ENCODE results near the gene GALNT10.
"Not testable (repeated sequence)": the region's sequence is repeated elsewhere in the genome, so short reads cannot be mapped to it uniquely, and the experiment has no call there.

Gene GALNT10, protein sequence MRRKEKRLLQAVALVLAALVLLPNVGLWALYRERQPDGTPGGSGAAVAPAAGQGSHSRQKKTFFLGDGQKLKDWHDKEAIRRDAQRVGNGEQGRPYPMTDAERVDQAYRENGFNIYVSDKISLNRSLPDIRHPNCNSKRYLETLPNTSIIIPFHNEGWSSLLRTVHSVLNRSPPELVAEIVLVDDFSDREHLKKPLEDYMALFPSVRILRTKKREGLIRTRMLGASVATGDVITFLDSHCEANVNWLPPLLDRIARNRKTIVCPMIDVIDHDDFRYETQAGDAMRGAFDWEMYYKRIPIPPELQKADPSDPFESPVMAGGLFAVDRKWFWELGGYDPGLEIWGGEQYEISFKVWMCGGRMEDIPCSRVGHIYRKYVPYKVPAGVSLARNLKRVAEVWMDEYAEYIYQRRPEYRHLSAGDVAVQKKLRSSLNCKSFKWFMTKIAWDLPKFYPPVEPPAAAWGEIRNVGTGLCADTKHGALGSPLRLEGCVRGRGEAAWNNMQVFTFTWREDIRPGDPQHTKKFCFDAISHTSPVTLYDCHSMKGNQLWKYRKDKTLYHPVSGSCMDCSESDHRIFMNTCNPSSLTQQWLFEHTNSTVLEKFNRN

DNA sequence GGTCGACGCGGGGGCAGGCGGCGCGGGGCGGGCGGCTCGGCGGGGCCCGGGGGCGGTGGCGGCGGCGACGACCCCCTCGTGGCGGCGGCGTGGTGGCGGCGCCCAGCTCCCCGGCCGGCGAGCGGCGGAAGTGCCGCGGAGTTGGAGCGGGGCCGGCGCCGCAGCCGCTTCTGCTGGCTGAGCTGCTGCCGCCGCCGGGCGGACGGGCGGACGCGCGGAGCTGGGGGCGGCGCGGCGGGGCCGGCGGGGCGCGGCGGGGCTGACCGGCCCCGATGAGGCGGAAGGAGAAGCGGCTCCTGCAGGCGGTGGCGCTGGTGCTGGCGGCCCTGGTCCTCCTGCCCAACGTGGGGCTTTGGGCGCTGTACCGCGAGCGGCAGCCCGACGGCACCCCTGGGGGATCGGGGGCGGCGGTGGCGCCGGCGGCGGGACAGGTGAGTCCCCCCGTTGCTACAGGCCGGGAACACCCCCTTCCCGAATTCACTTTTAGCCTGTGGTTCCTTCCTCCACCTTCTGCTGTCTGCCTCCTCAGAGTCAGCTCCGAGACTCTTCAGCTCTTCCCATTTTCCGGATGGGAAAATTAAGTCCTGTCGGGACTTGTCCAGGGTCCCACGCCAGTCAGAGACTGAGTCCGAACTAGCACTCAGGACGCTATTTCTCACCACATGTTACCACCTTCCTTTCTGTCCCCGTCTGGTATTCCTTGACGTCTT is at the start of gene GALNT10:
GALNT10 (plus strand) TSS at position 139 of the 710 bp plus-strand sequence; CDS start at position 273, 134 bp downstream.
- peak; percentile 46 to 65 for DNase-seq

DNA sequence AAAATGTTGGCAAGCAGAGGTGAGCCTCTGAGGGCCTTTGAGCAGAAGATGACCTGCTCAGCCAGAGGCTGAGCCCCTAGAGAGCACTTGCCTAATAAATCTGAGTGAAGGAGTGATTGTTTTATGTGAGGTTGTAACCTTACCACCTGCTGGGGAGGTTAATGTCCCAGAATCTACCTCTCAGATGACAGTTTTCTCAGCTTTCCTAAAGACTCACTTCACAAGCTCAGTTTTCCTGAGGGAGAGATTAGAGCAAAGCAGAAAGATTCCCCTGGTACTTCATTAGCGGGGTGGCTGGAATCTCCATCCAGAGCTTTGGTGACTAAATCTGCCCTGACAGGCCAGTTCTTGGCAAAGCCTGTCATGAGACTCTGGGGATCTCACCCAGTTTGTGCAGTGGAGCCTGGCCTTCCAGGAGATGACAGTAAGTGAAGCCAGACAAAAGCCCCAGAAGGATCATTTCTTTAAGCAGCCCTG is 48.8 kb upstream of the GALNT10 start:
- DNase-seq: no peak

DNA sequence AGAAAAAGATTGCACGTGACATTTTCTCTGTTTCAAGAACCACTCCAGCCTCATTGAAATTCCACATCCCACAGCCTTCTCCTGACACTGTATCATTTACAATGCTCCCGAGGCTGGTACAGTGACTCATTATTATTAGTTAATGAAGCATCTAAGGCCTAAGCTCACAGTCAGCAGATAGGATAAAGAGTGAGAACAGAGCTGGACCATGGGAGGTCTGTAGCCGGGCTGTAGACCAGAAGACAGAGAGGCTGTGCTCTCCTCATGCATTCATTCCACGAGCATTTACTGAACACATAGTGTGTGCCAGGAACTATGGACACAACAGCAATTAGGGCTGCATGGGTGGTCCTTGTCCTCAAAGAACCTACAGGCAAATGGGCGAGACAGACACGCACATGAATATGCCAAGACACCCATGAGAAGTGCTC is 47.3 kb upstream of the GALNT10 start:
- no peak for DNase-seq

DNA sequence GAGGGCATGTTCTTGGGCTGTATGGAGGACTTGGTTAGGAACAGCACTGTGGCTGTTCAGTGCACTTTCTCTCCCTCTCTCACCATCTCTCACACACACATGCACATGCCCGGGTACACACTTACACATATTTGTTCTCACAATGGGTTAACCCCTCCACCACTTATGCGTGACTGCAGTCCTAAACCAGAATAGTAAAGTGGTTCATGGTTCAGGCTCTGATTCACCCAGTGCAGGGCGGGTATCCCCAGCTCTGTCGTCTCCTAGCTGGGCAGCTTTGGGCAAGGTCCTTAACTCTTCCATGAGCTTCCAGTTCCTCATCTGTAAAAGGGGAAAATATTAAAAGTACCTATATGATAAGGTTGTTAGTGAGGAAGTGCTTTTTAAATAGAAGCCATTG is 45.3 kb upstream of the GALNT10 start:
- no peak for DNase-seq

DNA sequence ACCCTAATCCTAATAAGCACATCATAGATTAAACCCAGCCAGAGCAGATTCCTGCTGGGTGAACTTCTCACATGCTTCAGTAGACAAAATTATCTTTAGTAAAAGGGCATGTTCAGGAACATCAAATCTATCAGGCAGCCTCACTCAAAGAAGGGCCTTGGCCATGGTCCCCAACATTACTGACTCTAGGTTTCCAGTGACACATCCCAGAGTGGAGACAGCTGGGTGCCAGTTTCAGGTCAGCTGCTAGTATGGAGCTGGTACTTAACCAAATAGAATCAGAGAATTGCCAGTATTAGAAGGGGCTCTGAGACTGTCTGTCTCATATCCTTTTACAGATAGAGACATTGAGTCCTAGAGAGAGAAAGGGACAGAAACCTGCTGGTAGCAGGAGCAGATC is 44.1 kb upstream of the GALNT10 start:
- DNase-seq: no peak

DNA sequence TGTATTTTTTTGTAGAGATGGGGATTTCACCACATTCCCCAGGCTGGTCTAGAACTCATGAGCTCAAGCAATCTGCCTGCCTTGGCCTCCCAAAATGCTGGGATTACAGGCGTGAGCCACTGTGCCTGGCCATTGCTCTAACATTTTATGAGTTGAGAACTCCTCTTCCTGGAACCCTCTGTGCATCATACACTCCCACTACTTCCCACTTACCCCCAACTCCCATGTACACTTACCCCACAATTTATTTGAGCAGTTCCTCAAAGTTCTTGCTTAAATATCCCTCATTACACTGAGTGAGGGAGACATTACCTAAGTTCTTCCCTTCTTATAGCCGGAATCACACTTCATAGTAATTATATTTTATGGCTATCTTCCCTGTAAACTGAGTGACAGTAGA is 42.9 kb upstream of the GALNT10 start:
- DNase-seq: no peak

DNA sequence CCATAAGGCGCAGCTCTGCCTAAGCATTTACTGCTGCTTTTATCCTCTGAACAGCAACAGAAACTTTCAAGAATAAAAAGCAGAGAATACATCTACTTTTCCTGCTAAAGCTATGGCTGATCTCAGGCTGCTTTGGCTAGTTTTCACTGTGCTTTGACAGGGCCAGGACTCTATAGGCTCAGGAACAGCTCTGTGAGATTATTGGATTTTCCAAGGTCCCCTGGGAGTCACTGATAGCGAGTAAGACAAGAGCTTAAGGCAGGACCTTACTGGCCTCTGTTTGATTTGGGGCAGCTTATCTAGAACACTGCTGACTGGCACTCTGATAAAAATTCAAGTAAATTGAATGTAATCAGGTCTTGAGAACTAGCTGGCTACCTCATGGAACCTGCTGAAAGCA is 40.1 kb upstream of the GALNT10 start:
- not testable (repeated sequence) for DNase-seq

DNA sequence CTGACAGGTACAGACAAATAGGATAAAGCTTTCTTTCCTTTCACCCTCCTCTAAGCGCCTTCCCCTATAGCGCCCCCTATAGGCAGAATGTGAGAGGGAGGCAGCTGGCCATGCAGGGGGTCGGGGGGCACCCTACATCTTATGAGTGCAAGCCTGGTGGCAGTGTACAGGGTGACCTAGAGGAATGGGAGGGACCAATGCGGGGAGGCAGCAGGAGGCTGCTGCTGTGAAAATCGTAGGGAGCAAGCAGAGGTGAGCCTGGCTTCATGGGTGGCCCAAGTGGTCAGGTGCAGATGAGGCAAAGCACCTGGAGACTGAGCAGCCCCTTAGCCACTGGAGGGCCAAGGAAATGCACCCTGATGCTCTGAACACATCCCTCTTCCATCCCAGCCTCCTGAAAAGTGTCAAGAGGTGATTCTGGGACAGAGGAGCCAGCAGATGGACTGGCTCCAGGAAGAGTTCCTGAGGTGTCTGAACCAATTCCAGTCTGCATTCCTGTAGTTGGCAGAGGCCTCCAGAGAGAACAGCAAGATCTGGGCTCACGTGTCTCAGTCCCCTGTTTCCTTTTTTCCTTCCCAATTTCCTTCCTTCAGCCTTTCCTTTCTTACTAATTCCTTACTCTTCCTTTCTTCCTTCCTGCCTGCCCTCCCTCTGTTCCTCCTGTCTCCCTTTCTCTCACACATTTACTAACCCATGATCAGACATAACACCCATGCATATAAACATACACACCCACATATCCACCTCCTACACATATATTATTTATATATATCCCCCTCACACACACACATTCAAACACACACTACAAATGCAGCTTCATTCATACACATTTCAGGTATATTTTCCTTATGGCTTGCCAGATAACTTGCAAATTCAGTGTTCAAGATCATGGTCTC is 32.8 kb upstream of the GALNT10 start:
- no peak for DNase-seq

DNA sequence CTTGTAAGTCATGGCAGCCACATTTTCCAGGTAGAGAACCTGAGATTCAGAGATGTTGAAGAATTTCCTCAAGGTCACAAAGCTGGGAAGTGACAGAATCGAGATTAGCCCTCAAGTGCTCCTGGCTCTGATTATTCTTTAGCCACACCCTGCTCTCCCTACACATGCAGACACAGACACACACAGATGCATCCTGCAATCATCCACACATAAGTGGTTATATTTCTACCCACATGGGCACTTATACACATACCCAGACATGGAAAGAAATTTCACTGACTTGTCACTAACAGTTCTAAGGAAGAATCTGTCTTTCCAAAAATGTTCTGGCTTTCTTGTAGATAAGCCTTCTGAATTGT is 32.2 kb upstream of the GALNT10 start:
- DNase-seq: no peak

DNA sequence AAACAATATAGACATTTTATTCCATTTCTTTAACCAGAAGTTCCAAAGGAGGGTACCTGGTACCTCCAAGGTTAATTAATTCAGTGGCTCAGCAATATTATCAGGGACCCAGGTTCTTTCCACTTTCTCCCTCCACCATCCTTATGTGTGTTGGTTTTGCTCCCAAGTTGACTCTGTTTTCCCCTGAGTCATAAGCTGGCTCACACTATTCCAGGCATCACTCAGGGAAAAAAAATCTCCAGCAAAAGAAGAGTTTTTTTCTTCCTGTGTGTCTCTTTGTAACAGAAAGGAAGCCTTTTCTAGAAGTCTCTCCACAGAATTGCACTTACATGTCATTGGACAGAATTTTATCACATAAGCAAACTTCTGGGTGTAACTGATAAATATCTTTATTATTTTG is 31.2 kb upstream of the GALNT10 start:
- DNase-seq: no peak

DNA sequence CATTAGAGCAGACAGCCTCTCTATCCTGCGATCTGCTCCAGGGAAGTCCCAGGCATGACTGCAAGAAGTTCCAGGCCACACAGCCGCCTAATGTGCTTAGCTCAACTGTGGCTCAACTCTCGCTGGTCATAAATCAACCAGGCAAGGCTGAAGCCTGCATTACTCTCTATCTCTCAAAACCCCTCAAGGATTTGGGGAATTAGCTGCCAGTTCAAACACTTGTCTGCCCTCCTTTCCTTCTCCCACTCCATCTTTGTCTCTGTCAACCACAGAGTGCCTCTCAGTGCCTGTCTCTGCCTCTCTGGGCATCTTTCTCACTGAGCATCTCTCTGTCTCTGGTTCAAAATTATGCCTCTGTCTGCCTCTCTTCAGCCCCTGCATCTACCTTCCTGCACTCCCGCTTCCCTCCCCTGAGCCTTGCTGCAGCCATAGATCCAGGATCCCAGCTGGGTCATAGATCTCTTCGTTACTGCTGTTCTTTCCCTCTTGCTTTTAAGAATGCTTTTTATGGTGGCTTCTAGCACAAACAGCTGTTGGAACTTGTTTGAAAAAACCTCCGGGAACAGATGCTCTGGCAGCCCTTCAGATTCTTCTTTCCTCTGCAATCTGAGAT is 27.9 kb upstream of the GALNT10 start:
- DNase-seq: no peak

DNA sequence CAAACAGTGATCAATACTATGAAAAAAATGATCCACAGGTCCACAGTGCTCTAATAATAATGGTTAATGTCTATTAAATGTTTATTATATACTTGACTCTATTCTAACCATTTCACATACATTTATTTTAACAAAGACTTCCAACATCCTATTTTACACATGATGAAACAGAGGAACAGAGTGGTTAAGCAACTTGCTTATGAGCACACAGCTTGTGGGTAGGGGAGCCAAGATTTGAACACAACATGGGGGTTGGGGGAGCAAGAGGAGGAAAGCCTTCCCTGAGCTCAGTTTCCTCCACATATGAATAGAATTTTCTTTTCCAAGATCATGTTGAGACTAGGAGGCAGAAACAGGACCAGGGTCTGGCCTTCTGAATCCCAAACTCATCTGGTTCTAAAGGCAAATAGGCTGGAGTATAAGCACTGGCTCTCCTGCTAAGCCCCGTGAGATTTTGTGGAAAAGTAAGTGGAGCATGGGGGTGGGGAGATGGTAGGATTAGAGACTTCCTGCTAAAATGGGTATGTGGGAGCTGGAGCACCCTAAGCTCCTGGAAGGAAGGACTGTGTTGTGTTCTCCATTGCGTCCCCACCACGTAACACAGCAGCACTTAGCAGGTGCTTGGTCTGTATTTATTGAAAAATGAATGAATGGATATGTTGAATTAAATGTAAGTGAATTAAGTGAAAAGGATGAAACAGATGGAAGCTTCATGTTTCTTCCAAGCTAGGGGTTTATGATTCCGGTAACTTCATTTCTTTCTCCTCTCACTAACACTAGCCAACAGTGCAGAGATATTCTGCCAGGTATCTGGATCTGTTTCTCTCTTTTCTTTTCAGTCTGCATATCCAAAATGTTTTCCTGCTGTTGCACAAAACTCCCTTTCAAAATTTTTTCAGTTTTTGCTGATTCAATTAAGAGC is 26.9 kb upstream of the GALNT10 start:
- no peak for DNase-seq

DNA sequence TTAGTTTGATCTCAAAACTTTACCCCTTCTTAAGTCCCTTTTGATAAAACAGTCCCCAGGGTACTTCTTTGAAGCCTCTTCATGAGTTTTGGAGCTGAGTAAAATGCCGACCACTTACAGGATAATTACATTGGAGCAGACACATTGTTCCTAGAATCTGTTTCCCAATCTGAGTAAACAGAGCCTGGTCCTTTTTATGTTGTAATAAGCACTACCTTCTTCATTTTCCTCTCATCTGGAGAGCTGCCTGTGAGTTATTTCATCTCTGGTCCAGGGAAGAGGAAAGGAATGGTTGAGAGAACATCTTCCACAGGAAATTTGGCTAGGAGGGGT is 26.3 kb upstream of the GALNT10 start:
- no peak for DNase-seq

DNA sequence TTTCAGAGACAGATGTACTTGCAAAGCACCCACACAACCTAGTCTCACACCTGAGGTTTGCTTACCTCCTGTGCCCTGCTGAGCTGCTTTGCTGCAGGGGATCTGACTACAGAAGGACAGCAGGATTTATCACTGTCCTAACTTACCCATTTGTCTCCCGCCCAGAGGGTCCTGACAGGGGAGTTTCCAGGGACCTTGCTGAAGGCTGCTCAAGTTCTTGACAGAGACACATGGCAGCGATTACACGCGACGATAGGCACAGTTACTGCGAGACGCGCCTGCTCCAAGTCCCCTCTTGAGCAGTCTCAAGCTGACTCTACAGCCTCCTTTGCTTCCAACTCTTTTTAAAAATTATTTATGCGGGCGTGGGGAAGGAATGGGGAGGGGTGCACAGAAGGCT is 24.6 kb upstream of the GALNT10 start:
- DNase-seq: no peak

DNA sequence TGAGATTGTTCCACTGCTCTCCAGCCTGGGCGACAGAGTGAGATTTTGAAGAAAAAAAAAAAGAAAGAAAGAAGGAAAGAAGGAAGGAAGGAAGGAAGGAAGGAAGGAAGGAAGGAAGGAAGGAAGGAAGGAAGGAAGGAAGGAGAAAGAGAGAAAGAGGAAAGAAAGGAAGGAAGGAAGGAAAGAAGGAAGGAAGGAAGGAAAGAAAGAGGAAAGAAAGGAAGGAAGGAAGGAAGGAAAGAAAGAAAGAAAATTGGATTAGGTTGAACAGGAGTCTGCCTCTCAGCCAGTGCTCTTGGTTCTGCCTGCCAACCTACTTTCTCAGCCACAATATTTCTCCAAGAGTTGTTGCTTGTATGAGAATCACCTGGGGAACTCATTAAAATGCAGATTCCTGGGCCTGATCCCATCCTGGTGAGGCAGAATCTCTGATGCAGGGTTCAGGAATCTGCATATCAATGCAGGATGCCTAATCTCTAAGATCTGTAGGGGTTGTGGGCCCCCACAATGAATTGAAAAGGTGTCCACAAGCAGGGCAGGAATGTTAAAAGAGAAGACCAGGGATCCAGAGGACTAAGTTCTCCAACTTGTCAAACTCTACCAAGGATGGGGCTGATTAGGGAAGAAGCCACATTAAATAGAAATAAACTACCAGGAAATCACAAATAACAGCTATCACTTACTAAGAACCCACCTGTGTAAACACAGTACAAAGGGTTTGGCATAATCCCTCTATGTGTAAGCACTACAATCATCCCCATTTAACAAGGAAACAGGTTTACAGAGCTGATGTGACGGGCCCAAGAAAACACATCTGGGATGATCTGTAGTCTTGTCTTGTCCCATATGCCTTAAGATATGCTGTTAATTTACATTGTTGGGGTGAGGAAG is 23.4 kb upstream of the GALNT10 start:
- DNase-seq: no peak

DNA sequence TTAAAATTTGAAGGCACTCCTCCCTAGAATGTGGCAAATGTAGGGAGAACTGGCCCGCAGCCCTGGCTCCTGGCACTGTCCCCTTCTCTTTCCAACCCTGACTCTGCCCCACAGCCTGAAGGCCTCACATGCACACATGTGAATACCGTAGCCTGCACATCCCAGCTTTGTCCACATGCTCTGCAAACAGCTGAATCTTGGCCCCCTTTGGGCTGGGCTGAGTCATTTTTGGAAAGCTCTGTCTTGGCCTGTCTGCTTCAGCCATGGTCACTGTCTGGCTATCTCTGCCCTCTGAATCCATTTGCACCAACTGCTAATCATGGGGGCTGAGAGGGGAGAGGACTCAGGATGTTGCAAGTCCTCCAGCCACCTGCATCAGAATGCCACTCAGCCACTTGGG is 22.1 kb upstream of the GALNT10 start:
- no peak for DNase-seq

DNA sequence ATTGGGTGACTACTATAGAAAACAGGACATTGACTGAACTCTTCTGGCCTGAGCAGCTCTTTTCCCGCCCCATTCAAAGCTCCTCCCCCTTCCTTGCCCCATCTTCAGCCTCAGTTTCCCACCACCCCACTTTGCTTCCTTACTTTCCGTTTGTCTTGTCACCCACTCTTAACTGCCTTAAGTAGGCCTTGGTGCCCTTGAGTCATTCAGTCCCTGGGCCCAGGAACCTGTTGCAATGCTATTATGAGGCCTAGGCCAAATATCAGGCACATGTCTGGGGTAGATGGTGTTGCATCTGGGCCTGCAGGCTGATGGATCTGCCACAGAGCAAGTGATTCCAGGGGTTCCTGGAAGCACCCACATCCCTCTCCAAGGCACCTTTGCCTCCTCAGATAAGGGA is 17.7 kb upstream of the GALNT10 start:
- no peak for DNase-seq

DNA sequence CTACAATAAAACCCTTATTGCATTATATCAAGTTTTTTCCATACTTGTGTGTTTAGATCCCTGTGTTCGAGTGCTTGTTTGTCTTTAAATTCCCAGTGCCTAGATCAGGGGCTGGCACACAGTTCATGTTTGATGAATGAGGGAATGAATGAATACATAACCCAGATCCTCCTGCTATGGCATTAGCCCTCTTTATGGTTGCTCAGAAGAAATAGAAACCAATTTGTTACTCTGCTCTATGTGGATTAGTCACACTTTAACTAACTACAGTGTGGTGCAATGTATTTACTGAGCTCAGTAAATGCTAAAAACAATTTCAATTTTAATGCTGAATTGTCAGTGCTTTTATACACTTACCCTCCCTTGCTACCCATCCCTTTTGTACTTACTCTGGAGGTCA is 16.4 kb upstream of the GALNT10 start:
- DNase-seq: no peak

DNA sequence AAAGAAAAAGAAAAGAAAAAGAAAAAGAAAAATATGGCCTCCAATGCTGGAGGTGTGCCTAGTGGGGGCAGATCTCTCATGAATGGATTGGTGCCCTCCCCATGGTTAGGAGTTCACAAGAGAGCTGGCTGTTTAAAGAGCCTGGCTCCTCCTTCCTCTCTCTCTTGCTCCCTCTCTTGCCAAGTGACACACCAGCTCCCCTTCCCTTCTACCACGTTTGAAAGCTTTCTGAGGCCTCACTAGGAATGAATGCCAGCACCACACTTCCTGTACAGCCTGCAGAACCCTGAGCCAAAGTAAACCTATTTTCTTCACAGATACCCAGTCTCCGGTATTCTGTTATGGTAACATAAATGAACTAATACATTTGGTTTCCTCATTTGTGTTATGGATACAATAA is 14.4 kb upstream of the GALNT10 start:
- DNase-seq: no peak

DNA sequence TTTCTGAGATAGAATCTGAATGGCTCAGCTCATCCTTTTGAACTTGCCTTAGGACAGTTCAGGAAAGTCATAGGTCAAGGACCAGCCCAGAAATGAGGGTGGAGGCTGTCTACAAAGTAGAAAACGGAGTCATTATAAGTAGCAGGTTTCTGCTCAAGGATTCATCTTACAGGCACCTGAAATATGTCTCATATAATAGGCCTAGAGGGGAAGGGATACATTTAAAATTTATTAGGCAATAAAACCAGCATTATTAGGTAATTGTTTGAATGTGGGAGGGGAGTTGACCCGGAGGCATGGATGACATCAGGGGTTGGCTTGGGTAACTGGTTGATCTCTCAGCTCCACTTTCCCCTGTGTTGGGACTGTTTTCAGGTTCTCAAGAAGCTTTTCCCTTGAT is 11.9 kb upstream of the GALNT10 start:
- DNase-seq: no peak

All from stimulated activated CD4-positive, alpha-beta T cell treated with anti-CD3 and anti-CD28 coated beads, Interleukin-4, amount 100 ng/mL, for 4 hours (primary cell).